Spleen (tissue), 7 donors: Measurements from ENCODE around the gene TSPOAP1.

Source experiments
- POLR2A ChIP-seq, 3 donors: fragments of 450-650 bp; IDR thresholded peaks; one replicate each; pipeline ENCODE4 v1.5.1; 2017; ENCODE audit warnings: antibody characterized with exemption in 3 of 3, mild to moderate bottlenecking in 1 of 3
- POLR2AphosphoS5 ChIP-seq, 3 donors: sonication (generic); formaldehyde crosslinking; IDR thresholded peaks; one replicate each; pipeline ENCODE4 v1.5.1; 2017; ENCODE audit warnings: antibody characterized with exemption in 3 of 3
- TF ChIP-seq, protein P1 (sequence below), 11 experiments: fragments of 200-600 bp in 7 of 11; fragments of 450-650 bp in 4 of 11; sonication (generic) in 4 of 11; IDR thresholded peaks in 8 of 11; conservative IDR thresholded peaks in 3 of 11; 1 replicate in 7 of 11; 2 replicates in 4 of 11; pipeline versions ENCODE4 v1.4.0 to v1.8.0; 2016 to 2021; ENCODE audit warnings: antibody characterized with exemption in 11 of 11, inconsistent platforms in 4 of 11, mild to moderate bottlenecking in 1 of 11
- donor health status: DM: no; HTN: no; CAD: no; lungs with moderate emphysema.
- donor health status: DM: no; HTN: no; CAD: no.
- donor health status: DM: no; HTN: no; CAD: no.

DNA sequence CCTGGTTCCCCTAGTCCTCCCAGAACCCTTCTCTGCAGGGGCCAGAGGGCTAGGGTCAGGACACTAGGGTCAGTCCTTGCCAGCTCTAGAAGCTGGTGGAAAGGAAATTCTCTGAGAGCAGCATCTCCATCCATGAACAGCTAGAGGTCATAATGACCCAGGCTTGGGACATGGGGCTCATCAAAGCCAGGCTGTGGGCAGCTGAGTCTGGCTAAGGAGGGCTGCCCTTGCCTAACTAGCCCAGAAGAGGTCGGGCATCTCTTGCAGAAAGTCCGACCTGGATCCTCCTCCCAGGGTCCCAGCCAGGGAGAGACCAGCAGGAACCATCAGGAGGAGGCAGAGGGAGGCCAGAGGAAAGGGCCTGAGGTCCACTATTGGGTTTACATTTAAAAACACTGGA lies 52.2 kb downstream of the TSPOAP1 start:
- TF ChIP-seq, protein P1, sequence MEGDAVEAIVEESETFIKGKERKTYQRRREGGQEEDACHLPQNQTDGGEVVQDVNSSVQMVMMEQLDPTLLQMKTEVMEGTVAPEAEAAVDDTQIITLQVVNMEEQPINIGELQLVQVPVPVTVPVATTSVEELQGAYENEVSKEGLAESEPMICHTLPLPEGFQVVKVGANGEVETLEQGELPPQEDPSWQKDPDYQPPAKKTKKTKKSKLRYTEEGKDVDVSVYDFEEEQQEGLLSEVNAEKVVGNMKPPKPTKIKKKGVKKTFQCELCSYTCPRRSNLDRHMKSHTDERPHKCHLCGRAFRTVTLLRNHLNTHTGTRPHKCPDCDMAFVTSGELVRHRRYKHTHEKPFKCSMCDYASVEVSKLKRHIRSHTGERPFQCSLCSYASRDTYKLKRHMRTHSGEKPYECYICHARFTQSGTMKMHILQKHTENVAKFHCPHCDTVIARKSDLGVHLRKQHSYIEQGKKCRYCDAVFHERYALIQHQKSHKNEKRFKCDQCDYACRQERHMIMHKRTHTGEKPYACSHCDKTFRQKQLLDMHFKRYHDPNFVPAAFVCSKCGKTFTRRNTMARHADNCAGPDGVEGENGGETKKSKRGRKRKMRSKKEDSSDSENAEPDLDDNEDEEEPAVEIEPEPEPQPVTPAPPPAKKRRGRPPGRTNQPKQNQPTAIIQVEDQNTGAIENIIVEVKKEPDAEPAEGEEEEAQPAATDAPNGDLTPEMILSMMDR (IDR thresholded peaks at IDR 0.05 in 8 of 11, conservative IDR thresholded peaks at IDR 0.05 in 3 of 11) = no peak
- no peak for TF ChIP-seq POLR2AphosphoS5 (IDR thresholded peaks at IDR 0.05)
- no peak for TF ChIP-seq POLR2A (IDR thresholded peaks at IDR 0.05)
